HG03342 (cell line): ENCODE data around the gene SLC44A5.

Experiments
- ATAC-seq: cut with Tn5 transposase; IDR thresholded peaks from one replicate; pipeline ENCODE4 v1.9.1; 2021; ENCODE audit warnings: mild to moderate bottlenecking, moderate library complexity; ENCODE audit not compliant: unreplicated experiment

Gene SLC44A5

DNA sequence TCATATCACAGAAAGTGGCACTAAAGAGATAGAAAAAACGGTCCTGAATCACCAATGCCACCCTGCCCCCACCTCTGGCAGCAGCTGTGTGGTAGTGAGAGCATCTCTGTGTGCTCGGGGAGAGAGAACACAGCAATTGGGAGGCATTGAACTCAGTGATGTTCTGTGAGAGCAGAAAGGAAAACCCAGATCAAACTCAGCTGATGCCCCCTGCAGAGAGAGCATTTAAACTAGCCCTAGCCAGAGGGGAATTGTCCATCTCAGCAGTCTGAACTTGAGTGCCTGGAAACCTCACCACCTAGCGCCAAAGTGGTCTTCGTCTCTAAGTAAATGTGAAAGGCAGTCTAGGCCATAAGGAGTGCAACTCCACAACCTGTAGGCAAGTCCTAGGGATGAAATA lies 21.3 kb downstream of the SLC44A5 start:
- ATAC-seq: no peak

DNA sequence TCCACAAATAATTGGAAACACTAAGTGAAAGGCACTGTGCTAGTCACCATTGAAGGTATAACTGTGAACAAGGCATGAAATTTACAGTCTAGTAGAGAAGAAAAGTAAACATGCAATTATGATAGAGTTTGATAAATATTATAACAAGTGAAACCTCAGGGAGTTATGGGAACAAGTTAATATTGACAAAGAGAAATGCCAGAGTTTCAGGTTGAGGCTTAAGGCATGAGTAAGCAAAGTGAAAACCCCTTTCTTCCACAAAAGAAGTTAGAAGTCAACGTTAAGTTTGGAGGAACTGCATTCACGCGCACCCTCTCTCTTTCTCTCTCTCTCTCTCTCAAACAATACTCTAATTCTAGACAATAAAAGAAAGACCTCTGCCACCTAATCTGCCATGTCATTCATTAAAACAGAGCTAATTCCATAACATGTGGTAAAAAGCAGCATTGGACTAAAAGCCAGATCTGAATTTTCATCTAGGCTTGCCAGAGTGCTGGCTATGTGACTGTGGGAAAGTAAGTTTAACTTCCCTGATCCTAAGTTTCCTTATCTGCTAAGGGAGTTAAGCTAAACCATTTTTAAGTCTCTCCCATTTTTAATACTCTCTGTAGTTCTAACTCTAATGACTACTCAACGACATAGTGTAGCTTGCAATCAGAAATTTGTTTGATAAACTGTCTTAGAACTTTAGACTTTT lies 22.0 kb downstream of the SLC44A5 start:
- no peak for ATAC-seq

DNA sequence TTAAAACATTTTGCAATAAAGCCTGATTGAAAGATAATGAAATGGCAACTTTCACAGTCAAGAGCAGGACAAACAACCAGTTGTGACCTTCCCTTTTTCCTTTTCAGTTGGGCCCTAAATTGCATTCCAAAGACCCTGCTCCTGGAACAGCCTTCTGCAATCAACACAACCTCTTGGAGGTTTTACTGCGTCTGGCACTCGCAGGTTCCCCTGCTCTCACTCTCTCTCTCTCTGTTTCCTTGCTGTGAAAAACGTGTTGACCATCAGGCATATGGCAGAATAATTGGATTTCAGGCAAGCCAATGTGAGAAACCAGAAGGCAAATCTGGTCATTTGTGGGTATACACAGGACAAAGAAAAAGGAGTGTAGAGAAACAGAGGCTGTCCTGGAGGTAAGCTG lies 23.2 kb downstream of the SLC44A5 start:
- no peak for ATAC-seq

DNA sequence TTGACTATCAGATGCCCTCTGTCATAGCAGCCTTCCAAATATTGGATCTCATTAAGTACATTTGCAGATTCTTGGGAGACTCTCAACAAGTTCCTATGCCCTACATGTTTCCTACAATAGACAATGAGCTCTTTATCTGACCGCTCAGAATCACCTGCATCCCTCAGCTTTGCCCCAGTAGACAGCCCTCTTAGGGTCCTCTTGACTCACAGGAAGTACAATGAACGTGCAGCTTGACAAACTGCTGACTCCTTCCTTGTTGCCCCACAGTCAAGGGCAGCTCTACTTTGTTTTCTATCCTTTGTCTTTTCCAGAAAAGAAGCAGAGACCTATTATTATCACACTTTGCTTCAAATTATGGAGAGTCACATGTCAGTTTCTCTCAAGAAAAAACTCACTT lies 27.6 kb downstream of the SLC44A5 start:
- no peak for ATAC-seq

DNA sequence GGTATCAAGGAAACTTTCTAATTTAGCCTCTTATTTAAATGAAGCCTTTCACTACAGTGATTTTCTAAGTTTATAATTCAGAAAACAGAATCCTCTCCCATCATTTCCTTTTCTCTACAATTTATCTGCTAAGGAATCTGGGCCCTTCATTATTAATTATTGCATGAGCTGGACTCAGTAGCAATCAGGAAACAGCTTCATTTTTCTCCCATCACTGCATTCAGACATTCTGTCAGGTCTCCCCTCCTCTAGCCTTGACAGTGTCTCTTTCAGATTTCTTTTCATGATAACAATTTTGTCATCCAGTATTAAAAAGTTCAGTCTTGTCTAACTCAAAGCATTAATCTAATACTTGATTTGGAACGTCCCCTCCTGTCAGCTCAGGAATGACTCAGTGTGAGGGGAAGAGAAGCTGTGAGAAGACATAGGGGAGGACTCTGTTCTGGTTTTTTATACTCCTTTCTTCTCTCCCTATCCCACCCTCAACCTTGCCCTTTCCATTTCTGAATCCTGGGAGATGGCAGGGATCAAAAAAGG lies 28.1 kb downstream of the SLC44A5 start:
- no peak for ATAC-seq

DNA sequence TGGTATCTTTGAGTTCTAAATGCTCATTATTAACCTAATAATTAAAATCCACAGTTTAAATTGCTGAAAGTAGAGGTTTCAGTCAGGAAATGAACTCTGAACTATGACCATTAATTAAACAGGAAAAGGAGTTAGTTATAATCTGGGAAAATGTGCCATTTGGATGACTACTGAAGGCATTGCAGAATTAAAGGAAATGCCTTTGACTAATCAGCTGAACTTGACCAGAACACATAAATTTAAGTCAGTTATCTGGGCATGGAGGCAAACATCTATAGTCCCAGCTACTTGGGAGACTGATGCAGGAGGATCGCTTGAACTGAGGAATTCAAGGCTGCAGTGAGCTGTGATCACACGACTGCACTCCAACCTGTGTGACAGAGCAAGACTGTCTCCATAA lies 31.9 kb downstream of the SLC44A5 start:
- ATAC-seq: no peak

DNA sequence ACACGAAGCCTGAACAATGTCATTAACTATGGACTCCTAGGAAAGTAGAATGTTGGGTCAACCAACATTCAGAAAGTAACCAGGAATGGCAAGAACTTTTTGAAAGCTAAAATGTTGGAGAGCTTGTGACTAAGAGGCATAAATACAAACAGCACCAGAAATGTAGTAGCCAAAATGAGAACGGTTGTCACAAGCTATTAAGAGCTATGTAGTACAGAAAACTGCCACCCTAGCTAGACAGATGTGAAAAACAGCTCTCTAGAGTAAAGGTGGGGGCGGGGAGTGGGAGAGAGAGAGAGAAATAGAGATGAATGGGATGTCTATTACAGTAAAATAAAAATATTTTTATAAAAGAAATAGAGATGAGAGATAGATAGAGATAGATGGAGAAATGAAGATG lies 35.1 kb downstream of the SLC44A5 start:
- ATAC-seq: no peak

DNA sequence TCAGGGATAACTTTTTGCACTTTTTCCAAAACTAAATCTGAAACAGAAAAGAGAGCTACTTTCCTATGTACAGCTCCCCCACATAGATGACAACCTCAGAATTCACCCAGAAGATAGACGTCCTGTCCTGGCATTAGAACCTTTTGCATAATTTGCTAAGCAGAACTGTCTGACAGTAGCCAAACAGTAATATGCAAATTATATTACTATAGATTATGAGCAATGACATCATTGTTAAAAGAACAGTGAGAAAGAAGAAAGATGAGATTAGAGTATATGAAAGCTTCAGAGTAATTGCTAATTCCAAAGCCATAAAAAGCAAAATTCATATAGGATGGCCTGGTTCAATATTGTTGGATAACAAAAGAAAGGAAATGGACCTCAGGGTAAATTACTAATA lies 43.7 kb downstream of the SLC44A5 start:
- ATAC-seq: no peak

DNA sequence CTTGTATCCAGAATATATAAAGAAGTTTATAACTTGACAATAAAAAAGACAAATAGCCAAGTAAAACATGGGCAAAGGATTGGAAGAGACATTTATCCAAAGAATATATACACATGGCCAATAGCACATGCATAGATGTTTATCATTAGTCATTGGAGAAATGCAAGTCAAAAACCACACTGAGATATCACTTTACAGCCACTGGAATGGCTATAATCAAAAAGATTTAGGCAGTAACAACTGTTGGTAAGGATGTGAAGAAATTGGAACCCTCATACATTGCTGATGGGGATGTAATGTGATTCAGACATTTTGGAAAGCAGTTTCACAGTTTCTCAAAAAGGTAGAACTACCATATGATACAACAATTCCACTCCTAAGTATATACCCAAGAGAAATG lies 51.1 kb downstream of the SLC44A5 start:
- no peak for ATAC-seq

DNA sequence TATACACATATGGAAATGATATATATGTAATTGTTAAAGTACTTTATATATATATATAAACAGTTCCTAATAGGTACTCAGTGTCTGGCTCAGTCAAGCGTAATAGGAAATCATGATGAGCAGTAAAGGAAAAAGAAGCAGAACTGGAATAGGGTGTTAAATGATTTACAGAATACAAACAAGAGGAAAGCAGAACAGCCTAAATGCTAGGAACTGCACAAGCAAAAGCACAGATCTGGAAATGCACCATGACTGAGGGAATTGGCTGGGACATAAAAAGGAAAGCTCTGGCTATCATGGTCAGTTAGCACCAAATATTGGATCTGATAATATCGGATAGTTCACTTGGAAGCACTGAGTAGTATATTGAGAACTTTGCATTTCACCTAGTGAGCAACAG lies 51.8 kb downstream of the SLC44A5 start:
- ATAC-seq: no peak

DNA sequence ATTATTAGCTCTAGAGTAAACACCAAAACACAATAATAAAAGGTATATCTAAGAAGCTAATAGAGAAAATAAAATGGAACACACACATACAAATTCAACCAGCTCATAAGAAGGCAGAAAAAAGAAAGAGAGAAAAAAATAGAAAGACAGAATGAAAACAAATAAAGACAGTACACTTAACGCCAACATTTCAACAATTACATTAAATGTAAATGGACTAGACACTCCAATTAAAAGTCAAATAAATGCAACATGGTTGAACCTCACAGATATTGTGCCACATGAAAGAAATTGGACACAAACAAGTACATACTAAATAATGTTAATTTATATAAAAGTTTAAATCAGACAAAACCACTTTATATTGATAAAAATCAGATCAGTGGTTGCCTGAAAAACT lies 56.0 kb downstream of the SLC44A5 start:
- ATAC-seq: no peak

DNA sequence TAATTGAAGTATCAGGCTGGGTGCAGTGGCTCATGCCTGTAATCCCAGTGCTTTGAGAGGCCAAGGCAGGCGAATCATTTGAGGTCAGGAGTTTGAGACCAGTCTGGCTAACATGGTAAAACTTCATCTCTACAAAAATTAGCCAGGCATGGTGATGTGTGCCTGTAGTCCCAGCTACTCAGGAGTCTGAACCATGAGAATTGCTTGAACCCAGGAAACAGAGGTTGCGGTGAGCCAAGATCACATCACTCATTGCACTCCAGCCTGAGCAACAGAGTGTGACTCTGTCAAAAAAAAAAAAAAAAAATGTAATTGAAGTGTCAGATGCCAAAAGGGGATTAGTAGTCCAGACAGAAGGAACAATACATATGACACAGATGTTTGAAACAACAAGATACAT lies 56.7 kb downstream of the SLC44A5 start:
- no peak for ATAC-seq

DNA sequence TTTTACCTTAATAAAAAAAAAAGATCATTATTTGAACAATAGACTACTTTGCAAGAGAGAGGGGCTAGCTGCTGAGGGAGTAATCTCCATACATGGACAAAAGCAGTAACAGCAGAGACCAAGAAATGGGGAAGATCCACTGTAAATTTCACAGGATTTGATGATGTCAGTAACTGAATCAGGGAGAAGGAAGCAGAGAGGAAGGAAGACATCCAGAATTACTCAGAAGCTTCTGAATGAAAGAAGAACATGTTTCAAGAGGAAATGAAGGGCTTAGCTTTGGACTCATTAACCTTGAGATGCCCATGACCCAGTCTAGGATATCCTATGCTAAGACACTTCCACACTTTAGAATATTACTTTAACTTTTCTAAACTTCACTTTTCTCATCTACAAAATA lies 60.4 kb downstream of the SLC44A5 start:
- no peak for ATAC-seq

DNA sequence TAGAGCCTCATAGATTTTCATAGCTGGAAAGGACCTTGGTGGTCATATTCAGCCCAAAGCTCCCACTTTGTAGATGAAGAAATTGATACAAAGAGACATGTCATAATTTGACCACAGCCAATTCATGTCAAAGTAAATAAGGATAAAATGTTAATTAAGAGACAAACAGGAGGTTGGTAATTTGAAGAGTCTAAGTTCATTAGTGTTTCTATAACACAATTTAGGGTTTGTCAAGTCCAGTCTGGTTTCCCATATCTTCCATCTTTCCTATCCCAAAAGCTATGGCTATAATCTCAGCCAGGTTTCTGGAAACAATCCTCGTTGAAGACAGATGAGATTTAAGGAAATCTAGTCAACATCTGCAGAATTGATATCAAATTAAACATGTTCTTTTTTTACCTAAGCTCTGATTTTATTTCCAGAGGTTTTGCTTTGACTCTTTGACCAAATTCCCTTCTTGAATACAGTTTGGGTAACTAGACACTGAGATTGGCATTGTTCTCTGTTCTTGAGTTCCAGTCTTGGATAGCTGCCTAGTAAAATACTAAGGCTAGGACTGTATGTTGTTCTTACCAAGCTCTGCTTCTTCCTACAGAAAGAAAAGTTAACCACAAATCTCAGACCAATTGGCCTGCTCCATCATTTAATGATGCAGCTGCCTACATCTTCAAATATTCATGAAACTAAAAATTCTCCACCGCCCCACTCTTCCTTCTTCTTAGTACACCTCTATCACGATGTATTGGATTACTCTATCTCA lies 62.0 kb downstream of the SLC44A5 start:
- no peak for ATAC-seq

DNA sequence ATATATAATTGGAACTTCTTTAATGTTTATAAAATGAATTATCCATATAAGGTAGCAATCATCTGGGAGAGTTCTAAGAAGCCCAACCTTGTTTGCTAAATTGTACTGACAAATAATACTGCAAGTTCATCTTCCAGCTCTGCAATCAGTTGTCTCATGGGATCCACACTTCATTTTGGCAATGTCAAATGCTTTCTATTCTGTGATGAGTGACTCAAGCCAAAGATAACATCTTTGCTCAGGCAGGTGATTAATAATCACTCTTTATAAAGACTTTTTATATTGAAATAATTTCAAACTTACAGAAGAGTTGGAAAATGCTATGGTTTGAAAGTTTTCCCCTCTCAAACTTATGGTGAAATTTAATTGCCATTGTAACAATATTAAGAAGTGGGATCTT lies 67.2 kb downstream of the SLC44A5 start:
- ATAC-seq: no peak

DNA sequence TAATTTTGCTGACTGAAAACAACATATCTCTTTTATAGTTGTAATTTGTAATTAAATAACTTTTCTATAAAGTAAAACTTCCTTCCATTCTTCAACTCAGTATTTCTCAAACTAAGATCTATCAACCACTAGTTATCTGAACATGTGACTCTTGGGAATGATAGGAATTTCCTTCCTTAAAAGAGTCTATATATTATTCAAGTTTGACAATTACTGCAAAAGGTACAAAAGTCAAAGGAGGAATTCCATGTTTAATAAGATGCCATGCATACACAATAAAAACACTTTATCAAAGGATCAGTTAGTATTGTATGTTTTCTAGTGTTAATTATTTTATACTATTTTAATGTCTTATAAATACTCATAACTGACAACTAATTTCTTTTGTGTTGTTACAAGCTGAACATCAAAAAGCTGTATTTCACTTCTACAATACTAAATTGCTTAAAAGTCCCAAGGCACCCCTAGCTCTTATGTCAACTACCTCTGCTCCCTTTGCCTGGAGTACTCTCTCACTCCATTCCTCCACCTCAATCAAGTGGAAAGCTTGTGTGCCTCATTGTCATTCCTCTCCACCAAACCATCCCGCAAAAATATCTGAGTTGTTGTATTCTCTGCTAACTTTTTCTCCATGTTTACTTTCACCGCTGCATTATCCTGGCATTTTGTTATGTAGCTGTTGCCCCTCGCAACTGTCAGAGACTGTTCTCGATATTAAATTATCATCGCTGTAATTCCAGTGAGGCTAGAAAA lies 67.9 kb downstream of the SLC44A5 start:
- ATAC-seq: no peak

DNA sequence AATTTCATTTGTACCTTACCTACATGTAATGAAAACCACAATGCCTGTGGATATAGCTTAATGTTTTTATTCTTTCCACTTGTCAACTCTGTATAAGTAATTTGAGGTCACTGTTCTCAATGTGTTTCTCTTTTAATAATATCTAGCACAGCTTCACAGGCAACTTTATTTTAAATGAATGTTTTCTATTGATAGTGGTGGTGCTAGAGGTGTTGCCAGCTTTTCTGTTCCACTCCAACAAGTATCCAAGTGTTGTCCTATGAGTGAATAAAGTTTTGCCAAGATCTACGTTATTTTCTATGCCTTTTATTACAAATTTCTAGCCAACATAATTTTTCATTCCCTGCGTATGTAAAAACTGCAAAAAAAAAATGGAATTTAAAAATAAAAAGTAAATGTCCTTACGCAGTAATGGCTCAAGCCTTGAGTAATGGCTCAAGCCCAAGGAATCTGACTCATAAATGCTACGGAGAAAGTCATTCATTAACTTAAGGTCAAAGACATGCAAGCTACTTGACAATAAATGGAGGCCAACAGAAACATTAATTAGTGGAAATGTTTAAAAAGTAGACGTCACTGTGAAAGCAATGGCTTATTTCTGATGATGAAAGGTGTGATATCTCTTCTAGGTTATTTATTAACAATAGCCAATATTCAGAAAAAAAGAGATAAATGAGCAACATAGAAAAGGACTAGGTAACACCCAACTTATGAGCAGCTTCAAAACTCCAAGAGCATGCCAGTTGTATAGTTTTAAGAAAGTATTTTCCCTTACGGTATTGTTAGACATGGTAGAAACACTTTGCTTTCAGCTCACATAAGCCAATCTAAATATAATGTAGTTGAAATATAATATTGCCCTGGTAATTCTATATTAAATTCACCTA lies 71.4 kb downstream of the SLC44A5 start:
- no peak for ATAC-seq

DNA sequence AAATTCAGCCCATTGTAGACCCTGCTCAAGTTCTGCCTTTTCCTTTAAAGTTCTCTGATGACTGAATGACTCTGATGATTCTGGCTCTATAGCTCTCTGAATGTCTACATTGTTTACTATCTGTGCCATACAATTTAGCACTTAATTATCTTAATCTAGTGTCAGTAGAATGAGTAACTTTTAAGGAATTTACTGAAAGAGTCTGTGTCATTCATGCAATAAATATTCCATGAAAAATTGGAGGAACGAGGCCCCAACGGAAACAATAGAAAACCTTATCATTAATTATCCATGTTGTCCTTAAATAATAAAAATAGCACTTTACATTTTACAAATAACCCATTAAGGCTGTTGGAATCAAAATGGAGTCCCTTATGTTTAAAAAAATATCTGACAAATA lies 77.8 kb downstream of the SLC44A5 start:
- no peak for ATAC-seq

DNA sequence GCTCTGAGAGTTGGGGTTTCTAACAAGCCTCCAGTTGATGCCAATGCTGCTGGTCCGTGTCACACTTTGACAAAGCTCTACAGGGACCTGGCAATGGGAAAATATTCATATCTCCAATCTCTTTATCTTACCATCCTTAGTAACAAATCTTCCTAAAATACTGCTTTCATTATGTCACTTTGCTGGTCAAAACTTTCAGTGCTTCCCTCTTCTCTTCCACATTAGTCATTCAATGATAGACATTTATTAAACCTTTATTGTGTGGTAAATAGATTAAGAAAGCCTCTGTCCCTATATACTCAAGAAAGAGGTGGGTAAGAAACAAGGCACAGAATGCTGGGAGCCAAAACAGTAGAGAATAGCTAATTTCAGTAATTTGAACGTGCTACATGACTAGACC lies 79.3 kb downstream of the SLC44A5 start:
- ATAC-seq: no peak

DNA sequence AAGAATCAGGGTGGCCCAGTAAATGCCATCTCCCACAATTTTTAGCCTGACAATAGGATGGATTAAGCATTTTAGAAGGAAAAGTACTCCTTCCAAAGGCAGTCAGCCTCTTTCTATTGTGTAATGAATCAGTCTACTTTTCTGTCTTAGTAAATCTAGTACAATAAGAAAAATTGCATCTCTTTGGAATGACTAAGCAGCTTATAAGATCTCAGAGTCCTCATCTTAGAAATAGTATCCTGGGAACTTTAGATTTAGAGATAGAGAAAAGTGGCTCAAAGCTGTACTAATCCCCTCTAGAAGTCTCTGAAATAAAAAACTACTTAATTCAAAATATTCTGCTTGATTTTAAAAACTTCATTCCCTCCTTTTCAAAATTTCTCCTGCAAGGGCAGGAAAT lies 81.4 kb downstream of the SLC44A5 start:
- no peak for ATAC-seq

DNA sequence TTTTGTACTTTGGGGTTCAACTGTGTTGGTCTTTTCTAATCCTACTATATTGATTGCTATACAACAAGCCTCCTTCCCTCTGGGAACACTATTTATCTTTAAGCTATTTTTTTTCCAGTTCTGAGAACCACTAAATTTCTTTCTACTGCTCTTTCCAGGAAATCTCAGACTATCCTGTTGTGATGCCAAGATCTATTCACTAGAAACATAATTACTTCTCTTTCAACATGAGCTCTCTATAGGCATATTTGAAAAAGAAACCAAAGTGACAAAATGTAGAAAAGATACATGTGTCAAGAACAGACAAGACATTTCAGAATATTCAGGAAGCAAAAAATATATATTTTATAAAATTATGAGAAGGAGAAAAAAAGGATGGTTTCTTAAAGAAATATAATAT lies 82.9 kb downstream of the SLC44A5 start:
- no peak for ATAC-seq
